GM19035 (cell line): ENCODE data around the gene GIN1.
"Not testable (repeated sequence)": the region's sequence is repeated elsewhere in the genome, so short reads cannot be mapped to it uniquely, and the experiment has no call there.

Experiments
- ATAC-seq: cut with Tn5 transposase; IDR thresholded peaks from one replicate; pipeline ENCODE4 v1.9.1; 2021; ENCODE audit not compliant: unreplicated experiment

Gene GIN1

GRCh38 chr5:103111468-103111867, 8.5 kb downstream of the GIN1 start:
- ATAC-seq: no peak

GRCh38 chr5:103110403-103110802, 9.5 kb downstream of the GIN1 start:
- no peak for ATAC-seq

DNA sequence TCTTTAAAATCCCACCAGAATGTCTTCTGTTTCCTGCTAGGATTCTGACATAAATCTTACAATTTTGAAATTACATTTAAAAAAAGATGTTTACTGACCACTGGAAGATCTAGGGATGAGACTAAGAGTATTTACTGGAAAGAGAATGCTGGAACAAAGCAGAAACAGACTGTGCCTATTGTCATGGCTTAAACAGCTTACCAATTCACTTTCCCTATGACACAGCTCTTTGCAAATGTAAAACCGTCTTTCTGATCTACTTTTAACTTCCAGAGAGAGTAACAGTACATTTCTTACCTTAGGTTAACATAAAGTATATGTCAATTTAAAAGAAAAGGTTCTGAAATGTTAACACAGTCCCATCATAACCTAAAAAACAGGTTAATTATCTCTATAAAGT, 10.7 kb downstream of the GIN1 start:
- ATAC-seq: no peak

DNA sequence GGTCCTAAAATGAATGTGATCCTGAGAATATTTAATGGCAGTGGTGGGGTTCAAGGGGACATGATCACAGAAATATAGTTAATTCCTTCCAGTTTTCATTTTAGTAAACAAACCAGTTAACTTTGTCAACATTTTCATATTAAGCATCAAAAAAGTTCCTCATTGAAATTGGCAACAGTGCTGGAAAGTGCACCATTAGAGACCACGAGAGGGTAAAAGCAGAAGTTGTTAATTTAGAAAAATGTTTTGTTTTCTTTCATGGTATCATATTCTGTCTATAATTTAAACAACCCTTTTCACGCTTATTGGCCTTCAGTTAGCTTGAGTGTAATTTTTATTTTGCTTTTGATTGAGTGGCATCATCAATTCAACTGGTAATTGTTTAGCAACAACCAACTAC, 11.9 kb downstream of the GIN1 start:
- ATAC-seq: no peak

GRCh38 chr5:103102234-103102633, 17.7 kb downstream of the GIN1 start:
- no peak for ATAC-seq

- no peak for ATAC-seq
These were observed 18.7 kb downstream of the GIN1 start for GRCh38 chr5:103101079-103101750.

- ATAC-seq: no peak
These were observed 20.9 kb downstream of the GIN1 start for GRCh38 chr5:103098993-103099392.

GRCh38 chr5:103094737-103095136, 25.2 kb downstream of the GIN1 start:
- no peak for ATAC-seq

DNA sequence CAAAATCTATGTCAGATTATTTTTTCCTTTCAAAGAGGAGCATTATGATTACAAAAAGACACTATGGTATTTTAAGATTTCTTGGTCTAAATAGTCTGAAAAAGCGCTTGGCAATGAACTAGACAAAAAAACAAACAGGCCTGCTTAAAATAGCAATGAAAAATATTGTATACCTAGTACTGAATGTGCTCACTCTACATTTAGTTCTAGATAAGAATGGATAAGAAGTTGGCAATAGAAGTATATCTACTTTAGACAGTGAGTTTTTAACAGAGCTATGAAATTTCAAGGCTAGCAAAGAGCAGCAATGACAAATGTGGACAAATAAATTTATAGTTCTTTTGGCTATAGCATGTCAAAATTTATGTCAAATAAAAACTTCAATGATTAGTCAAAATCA, 26.2 kb downstream of the GIN1 start:
- ATAC-seq: no peak

DNA sequence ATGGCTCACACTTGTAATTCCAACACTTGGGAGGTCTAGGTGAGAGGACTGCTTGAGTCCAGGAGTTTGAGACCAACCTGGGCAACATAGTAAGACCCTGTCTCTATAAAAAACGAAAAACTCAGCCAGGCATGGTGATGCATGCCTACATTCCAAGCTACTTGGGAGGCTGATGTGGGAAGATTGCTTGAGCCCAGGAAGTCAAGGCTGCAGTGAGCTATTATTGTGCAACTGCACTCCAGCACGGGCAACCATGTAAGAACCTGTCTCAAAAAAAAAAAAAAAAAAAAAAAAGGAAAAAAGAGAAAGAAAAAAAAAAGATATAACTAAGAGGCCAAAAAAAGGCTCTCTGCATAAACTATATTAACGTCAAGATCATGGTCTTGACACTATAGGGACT, 27.3 kb downstream of the GIN1 start:
- no peak for ATAC-seq

DNA sequence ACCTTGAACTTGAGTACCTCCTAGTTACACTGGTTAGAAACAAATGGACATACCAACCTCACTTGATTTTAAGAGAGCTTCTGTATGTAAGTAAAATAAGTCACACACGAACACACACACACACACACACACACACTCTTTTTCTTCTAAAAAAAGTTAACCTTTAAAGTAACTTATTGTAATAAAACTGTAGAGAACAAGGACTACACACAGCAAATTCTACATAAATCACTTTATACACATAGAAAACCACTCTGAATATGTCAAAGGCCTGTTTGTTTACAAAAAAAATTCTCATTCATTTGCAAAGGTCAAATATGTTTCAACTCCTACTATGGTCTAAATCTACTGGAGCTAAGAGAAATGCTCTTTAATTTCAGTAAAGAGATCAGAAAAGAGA, 29.1 kb downstream of the GIN1 start:
- no peak for ATAC-seq

- no peak for ATAC-seq
These were observed 30.7 kb downstream of the GIN1 start for GRCh38 chr5:103089272-103089671.

GRCh38 chr5:103086547-103086946, 33.4 kb downstream of the GIN1 start:
- no peak for ATAC-seq

- ATAC-seq: no peak
These were observed 40.1 kb downstream of the GIN1 start for GRCh38 chr5:103079796-103080195.

DNA sequence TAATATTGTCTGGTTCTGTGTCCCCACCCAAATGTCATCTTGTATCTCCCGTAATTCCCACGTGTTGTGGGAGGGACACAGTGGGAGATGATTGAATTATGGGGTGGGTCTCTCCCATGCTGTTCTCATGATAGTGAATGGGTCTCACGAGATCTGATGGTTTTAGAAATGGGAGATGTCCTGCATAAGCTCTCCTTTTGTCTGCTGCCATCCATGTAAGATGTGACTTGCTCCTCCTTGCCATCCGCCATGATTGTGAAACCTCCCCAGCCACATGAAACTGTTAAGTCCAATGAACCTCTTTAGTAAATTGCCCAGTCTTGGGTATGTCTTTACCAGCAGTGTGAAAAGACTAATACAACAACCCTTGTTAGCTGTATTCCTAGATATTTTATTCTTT, 44.5 kb downstream of the GIN1 start:
- no peak for ATAC-seq

- not testable (repeated sequence) for ATAC-seq
These were observed 46.4 kb downstream of the GIN1 start for GRCh38 chr5:103073500-103073899.

- no peak for ATAC-seq
These were observed 53.6 kb downstream of the GIN1 start for GRCh38 chr5:103066326-103066725.

DNA sequence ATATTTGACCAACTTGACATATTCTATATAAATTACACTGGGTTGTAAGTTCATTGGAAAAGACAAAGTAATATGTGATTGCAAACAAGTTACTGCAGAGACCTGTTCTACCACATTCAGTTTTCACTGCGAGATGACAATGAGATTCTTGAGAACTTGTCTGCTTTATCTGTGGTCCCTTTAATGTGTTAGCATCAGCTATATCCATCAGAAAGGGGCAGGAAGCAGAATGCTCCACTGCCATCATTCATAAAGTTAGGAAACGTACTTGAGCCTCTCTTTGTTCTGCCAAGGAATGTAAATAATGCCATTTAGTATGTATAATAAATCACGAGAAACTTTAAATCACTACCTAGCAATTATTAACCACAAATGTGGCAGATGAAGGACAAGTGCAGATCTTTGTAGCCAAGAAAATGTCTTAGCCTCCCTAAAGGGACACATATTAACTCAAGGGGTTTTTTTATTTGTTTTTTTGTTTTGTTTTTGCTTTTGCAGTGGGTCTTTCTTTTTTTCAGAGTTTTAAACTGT, 59.4 kb downstream of the GIN1 start:
- no peak for ATAC-seq

- no peak for ATAC-seq
These were observed 60.4 kb downstream of the GIN1 start for GRCh38 chr5:103059525-103059924.

- no peak for ATAC-seq
These were observed 62.5 kb downstream of the GIN1 start for GRCh38 chr5:103057208-103058130.

DNA sequence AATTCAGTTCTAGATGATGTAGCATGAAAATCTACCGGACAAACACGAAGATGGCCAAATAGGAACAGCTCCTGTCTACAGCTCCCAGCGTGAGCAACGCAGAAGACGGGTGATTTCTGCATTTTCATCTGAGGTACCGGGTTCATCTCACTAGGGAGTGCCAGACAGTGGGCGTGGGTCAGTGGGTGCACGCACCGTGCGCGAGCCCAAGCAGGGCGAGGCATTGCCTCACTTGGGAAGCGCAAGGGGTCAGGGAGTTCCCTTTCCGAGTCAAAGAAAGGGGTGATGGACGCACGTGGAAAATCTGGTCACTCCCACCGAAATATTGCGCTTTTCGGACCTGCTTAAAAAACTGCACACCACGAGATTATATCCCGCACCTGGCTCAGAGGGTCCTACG, 73.2 kb downstream of the GIN1 start:
- not testable (repeated sequence) for ATAC-seq

- ATAC-seq: no peak
These were observed 78.8 kb downstream of the GIN1 start for GRCh38 chr5:103041071-103041676.
